Naive thymus-derived CD4-positive, alpha-beta T cell (primary cell): Measurements from ENCODE around the gene TSPAN3. TPM values are rescaled to one million over a fixed set of nuclear protein-coding genes. Genes with fewer than 3 reads are reported as not detected.

Experiments
- ATAC-seq: fragments of 150-1000 bp; cut with Tn5 transposase; 2 replicates; pipeline ENCODE4 v1.10.0; 2021; ENCODE audit warnings: mild to moderate bottlenecking, moderate library complexity
- CTCF ChIA-PET: fragments of 350-600 bp; sonication (Branson Sonifier 250); formaldehyde crosslinking; loops from one replicate; lab custom pipeline; 2021; ENCODE audit warnings: antibody characterized with exemption; lab: Charles Lee
- POLR2A ChIA-PET: fragments of 350-600 bp; sonication (Branson Sonifier 250); formaldehyde crosslinking; loops from one replicate; lab custom pipeline; 2021; ENCODE audit warnings: antibody characterized with exemption, inconsistent platforms; lab: Charles Lee
- DNase-seq, 9 donors: peaks; one replicate each; pipeline versions ENCODE4 v3.0.0 to v3.0.0-alpha.2; 2020 to 2022; ENCODE audit warnings: mixed read lengths in 1 of 9
- H3K27ac ChIP-seq: one replicate; pipeline ENCODE4 v1.7.0; 2013; ENCODE audit warnings: mild to moderate bottlenecking, low read depth, low read length, moderate library complexity
- H3K27me3 ChIP-seq, 2 donors: one replicate each; pipeline ENCODE4 v1.7.0; 2013; ENCODE audit warnings: low read length in 2 of 2, mild to moderate bottlenecking in 2 of 2, moderate library complexity in 2 of 2; ENCODE audit not compliant: control insufficient read depth in 2 of 2, insufficient read depth in 2 of 2
- H3K36me3 ChIP-seq, 3 experiments: 1 replicate in 2 of 3; 2 replicates in 1 of 3; pipeline ENCODE4 v1.7.0; 2013; ENCODE audit warnings: low read length in 3 of 3, mild to moderate bottlenecking in 3 of 3, moderate library complexity in 1 of 3; ENCODE audit not compliant: insufficient read depth in 3 of 3, control insufficient read depth in 2 of 3
- H3K4me1 ChIP-seq, 2 donors: one replicate each; pipeline ENCODE4 v1.7.0; 2013; ENCODE audit warnings: low read length in 2 of 2, mild to moderate bottlenecking in 2 of 2, moderate library complexity in 1 of 2; ENCODE audit not compliant: control insufficient read depth in 2 of 2, insufficient read depth in 2 of 2
- H3K4me3 ChIP-seq: 2 replicates; pipeline ENCODE4 v1.7.0; 2013; ENCODE audit warnings: mild to moderate bottlenecking, low read length
- H3K9me3 ChIP-seq, 3 experiments: 1 replicate in 2 of 3; 2 replicates in 1 of 3; pipeline ENCODE4 v1.7.0; 2013; ENCODE audit warnings: low read length in 3 of 3; ENCODE audit not compliant: control insufficient read depth in 2 of 3
- H3K27ac Mint-ChIP-seq, 9 donors: one replicate each; pipeline ENCODE4 v1.8.0; 2020 to 2022; ENCODE audit warnings: mixed read lengths in 9 of 9, mild to moderate bottlenecking in 8 of 9, moderate library complexity in 5 of 9, inconsistent platforms in 2 of 9
- H3K27me3 Mint-ChIP-seq, 5 donors: one replicate each; pipeline ENCODE4 v1.8.0; 2021 to 2022; ENCODE audit warnings: mixed read lengths in 5 of 5, mild to moderate bottlenecking in 1 of 5
- H3K36me3 Mint-ChIP-seq, 5 donors: one replicate each; pipeline ENCODE4 v1.8.0; 2020 to 2022; ENCODE audit warnings: mixed read lengths in 5 of 5, mild to moderate bottlenecking in 3 of 5, inconsistent platforms in 1 of 5
- H3K4me1 Mint-ChIP-seq, 7 donors: one replicate each; pipeline ENCODE4 v1.8.0; 2020 to 2022; ENCODE audit warnings: mixed read lengths in 7 of 7, mild to moderate bottlenecking in 3 of 7, inconsistent platforms in 1 of 7
- H3K4me3 Mint-ChIP-seq, 10 donors: one replicate each; pipeline ENCODE4 v1.8.0; 2020 to 2022; ENCODE audit warnings: mild to moderate bottlenecking in 10 of 10, mixed read lengths in 10 of 10, moderate library complexity in 6 of 10, inconsistent platforms in 2 of 10
- H3K9me3 Mint-ChIP-seq, 11 donors: one replicate each; pipeline ENCODE4 v1.8.0; 2020 to 2022; ENCODE audit warnings: mixed read lengths in 11 of 11, mild to moderate bottlenecking in 4 of 11, inconsistent platforms in 1 of 11, moderate library complexity in 1 of 11
- intact Hi-C, 2 donors: fragments of 100-400 bp; cut with micrococcal nuclease; formaldehyde crosslinking; loops; one replicate each; pipeline ENCODE4 v1.15.1; 2023
- polyA plus RNA-seq, 2 donors: library from polyadenylated mRNA; unstranded; fragments of 300-500 nt; fragmentation: Illumina TruSeq; gene quantifications; one replicate each; pipeline ENCODE4 v1.2.3, GENCODE V29; 2021
- total RNA-seq, 6 experiments: library from RNA in 5 of 6; stranded (reverse) in 5 of 6; gene quantifications; 1 replicate in 5 of 6; 2 replicates in 1 of 6; pipeline ENCODE4 v1.2.3 and lab custom pipeline; 2021 to 2026

TSPAN3 gene
- total and polyA plus RNA-seq, 7 experiments from 2014 or later, result 17.5 to 101 (median 24.1) TPM

DNA sequence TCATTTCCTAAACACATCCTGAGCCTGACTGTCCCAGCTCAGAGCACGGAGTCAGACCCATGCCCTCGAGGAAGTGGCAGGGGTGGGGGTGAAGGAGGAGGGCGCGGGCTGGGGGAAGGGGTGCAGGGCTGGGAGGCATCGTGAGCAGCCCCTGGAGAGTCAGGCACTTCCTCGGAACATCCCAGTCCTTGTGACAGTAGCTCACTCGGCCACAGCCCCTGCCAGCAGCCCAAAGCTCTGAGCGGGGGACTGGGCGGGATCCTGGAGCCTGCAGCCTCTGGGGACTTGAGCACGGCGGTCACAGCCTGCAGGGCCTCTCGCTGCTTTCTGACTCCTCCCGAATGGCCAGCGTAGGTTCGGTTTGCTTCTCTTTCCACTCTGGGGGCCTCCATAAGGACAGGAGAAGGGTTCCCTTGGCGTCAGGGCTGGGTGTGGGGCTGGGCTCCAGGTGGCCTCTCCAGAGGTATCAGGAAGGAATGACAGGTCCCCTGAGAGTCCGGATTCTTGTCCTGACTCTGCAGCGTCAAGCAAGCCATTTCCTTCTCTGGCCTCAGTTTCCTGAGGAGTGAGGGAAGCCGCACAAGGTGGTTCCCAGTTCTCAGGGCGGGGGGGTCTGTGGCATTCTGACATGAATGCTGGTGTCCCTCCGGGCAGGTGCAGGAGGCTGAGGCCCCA lies 55.1 kb downstream of the TSPAN3 start:
- Histone ChIP-seq H3K4me3 (no peak overlapping the region), H3K27me3 (no peaks in the 10 kb centered on the region), H3K4me1 (peaks cover 61 to 99% of the 10 kb centered on the region in 2 donors), H3K27ac (peak overlapping the region; percentile 58), H3K36me3 (peaks cover 0 to 35% (median 0%) of the 10 kb centered on the region in 3 experiments), H3K9me3 (no peaks in the 10 kb centered on the region)
- Mint-ChIP-seq H3K4me1 (peaks cover 57 to 95% (median 73%) of the 10 kb centered on the region in 7 donors), H3K27me3 (no peaks in the 10 kb centered on the region), H3K27ac (peak overlapping the region; percentile 86 to 97 (median 92)), H3K36me3 (peaks cover 0 to 39% (median 0%) of the 10 kb centered on the region in 5 donors), H3K4me3 (peak overlapping the region in 9 of 10 donors; percentile 1 to 84 (median 55)), H3K9me3 (no peaks in the 10 kb centered on the region)
- ATAC-seq (no peak), DNase-seq (no peak)
- intact Hi-C loops, result no loop called here
- ChIA-PET CTCF (interaction anchor here (0.5 kb wide), 1 partner anchor 75 kb away, joined by 3 read pairs; no protein-coding TSS in a partner anchor), POLR2A (interaction anchor here (1.1 to 2.7 kb wide), 2 partner anchors 13 to 20 kb away, joined by 3 to 18 read pairs; partner anchors contain the start of gene PSTPIP1)

DNA sequence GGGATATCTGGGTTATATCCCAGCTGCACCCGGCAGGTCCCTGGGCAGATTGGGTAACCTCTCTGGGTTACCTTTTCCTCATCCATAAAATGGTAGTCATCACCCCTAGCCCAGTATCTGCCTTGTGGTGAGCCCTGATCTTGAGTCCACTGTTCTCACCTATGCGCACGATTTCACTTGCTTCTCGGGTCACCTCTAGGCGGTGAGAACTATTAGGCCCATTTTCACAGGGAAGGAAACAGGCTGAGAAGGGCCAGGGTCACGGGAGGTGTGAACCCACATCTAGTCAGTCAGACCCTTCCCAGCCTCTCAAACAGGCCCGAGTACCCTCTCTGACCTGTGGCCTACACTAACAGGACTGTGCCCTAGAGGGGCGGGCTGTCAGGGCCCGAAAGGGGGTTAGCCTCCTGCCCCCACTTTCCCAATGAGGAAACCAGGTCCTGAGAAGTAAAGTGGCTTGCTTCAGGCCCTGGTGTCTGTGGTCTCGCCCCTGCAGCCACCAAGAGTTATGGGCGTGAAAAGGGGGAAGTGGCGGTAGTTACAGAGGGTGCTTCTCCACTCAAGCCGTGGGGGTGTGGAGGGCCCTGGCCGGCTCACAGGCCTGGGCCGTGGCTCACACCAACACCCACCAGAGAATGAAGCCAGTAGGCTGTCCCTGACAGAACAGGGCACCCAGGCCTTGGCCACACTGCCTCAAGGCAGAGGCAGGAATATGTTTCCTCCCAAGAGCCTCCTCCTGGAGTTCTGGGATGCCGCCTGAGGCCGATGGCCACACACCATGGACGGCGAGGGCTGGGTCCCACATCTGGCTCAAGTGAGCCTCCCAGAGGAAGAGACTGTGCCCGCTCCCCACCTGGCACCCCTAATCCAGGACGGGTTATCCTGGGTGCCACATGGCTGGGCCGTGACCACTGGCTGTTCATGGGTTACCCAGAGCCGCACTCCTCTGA lies 56.5 kb downstream of the TSPAN3 start:
- Histone ChIP-seq H3K27me3 (no peaks in the 10 kb centered on the region), H3K27ac (peak overlapping the region; percentile 58), H3K36me3 (peaks cover 0 to 24% (median 0%) of the 10 kb centered on the region in 3 experiments), H3K4me1 (peaks cover 62 to 99% of the 10 kb centered on the region in 2 donors), H3K9me3 (no peaks in the 10 kb centered on the region), H3K4me3 (peak overlapping the region; percentile 43)
- no peak for DNase-seq
- ChIA-PET POLR2A (interaction anchor here (1.1 to 2.7 kb wide), 7 partner anchors 9 to 21 kb away, joined by 3 to 45 read pairs (median 7); partner anchors contain the start of gene PSTPIP1), CTCF (interaction anchor here (1.0 to 2.1 kb wide), 5 partner anchors 8 to 41 kb away, joined by 3 to 13 read pairs (median 10); partner anchors contain the start of gene PSTPIP1)
- Mint-ChIP-seq H3K36me3 (peaks cover 0 to 35% (median 6%) of the 10 kb centered on the region in 5 donors), H3K27me3 (no peaks in the 10 kb centered on the region), H3K27ac (peak overlapping the region; percentile 87 to 97 (median 95)), H3K4me3 (peak overlapping the region; percentile 27 to 91 (median 74)), H3K4me1 (peaks cover 60 to 93% (median 72%) of the 10 kb centered on the region in 7 donors), H3K9me3 (no peaks in the 10 kb centered on the region)
- peak; percentile 71 for ATAC-seq
- intact Hi-C loops, result loop anchor here in 1 of 2 donors (5.0 kb wide), 2 partner anchors 107 to 408 kb away; partner anchors contain the start of genes HMG20A, PEAK1 and SCAPER

DNA sequence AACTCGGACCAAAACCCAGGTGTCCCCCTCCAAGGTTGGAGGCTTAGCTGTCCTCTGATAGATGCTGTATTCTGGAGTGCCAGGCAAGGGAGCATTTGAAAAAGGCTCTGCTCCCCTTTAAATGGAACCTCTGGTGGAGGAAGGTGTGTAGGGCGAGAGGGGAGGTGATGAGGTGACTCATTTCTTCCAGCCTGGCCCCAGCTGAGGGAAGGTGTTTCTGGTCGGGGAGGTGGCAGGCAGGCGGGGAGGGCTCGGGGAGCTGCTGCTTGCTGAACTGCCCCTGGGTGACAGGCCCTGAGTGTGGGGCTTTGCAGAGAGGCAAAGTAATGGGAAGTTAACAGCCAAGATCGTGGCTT lies 57.2 kb downstream of the TSPAN3 start:
- Histone ChIP-seq H3K4me1 (peaks cover 62 to 99% of the 10 kb centered on the region in 2 donors), H3K36me3 (peaks cover 0 to 18% (median 0%) of the 10 kb centered on the region in 3 experiments), H3K9me3 (no peaks in the 10 kb centered on the region), H3K27ac (peak overlapping the region; percentile 58), H3K4me3 (peak overlapping the region; percentile 43), H3K27me3 (no peaks in the 10 kb centered on the region)
- Mint-ChIP-seq H3K4me1 (peaks cover 58 to 93% (median 75%) of the 10 kb centered on the region in 7 donors), H3K9me3 (no peaks in the 10 kb centered on the region), H3K4me3 (peak overlapping the region; percentile 64 to 91 (median 77)), H3K27me3 (no peaks in the 10 kb centered on the region), H3K27ac (peak overlapping the region; percentile 76 to 97 (median 95)), H3K36me3 (peaks cover 0 to 33% (median 6%) of the 10 kb centered on the region in 5 donors)
- DNase-seq (peak in 5 of 9 donors; percentile 45 to 82 (median 49)), ATAC-seq (peak; percentile 73)
- CTCF ChIA-PET, result interaction anchor here (1.0 to 2.1 kb wide), 6 partner anchors 9 to 42 kb away, joined by 3 to 13 read pairs (median 7); partner anchors contain the start of gene PSTPIP1
- intact Hi-C loops, result loop anchor here (1.0 to 5.0 kb wide), 7 partner anchors 9 to 409 kb away; partner anchors contain the start of genes PSTPIP1 (in 2 of the 2), HMG20A (in 1 of the 2), PEAK1 (in 1 of the 2) and RCN2 (in 1 of the 2)
- POLR2A ChIA-PET, result interaction anchor here (0.6 to 2.2 kb wide), 8 partner anchors 8 to 26 kb away, joined by 3 to 45 read pairs (median 5); partner anchors contain the start of gene PSTPIP1

DNA sequence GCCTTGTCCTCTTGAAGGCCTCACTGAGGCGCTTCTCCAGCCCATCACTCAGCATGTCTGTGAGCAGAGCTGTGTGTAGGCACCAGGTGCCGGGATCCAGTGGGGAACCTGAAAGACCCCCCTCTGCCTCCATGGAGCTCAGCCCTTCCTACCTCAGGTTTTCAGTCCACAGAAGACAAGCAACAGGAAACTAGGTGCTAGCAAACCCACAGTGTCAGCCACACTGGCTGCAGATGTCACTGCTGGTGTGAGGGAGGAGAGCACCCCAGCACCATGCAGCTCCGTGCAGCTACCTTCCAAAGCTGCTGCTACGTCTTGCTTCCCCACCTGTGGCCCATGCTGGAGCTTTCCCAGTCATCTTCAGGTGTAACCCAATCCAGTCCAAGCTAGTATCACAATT lies 58.0 kb downstream of the TSPAN3 start:
- peaks cover 59 to 95% of the 10 kb centered on the region in 2 donors for H3K4me1 ChIP-seq
- ATAC-seq (peak; percentile 68), DNase-seq (peak in 6 of 9 donors; percentile 27 to 56 (median 49))
- intact Hi-C loops, result loop anchor here (1.0 to 5.0 kb wide), 7 partner anchors 9 to 409 kb away; partner anchors contain the start of genes PSTPIP1 (in 2 of the 2), HMG20A (in 1 of the 2), PEAK1 (in 1 of the 2) and RCN2 (in 1 of the 2)
- ChIA-PET CTCF (interaction anchor here (0.6 to 2.1 kb wide), 8 partner anchors 10 to 41 kb away, joined by 3 to 13 read pairs (median 5); partner anchors contain the start of gene PSTPIP1), POLR2A (interaction anchor here (1.0 to 2.2 kb wide), 7 partner anchors 8 to 19 kb away, joined by 3 to 45 read pairs (median 5); partner anchors contain the start of gene PSTPIP1)
- H3K27ac Mint-ChIP-seq, result peak overlapping the region; percentile 76 to 97 (median 95)
- H3K9me3 Mint-ChIP-seq, result no peaks in the 10 kb centered on the region
- no peaks in the 10 kb centered on the region for H3K9me3 ChIP-seq
- no peaks in the 10 kb centered on the region for H3K27me3 ChIP-seq
- H3K36me3 ChIP-seq, result peaks cover 0 to 12% (median 0%) of the 10 kb centered on the region in 3 experiments
- H3K27ac ChIP-seq, result peak overlapping the region; percentile 58
- peak overlapping the region; percentile 43 for H3K4me3 ChIP-seq
- peaks cover 0 to 33% (median 6%) of the 10 kb centered on the region in 5 donors for H3K36me3 Mint-ChIP-seq
- peaks cover 50 to 87% (median 77%) of the 10 kb centered on the region in 7 donors for H3K4me1 Mint-ChIP-seq
- peak overlapping the region; percentile 64 to 91 (median 80) for H3K4me3 Mint-ChIP-seq
- H3K27me3 Mint-ChIP-seq, result no peaks in the 10 kb centered on the region

DNA sequence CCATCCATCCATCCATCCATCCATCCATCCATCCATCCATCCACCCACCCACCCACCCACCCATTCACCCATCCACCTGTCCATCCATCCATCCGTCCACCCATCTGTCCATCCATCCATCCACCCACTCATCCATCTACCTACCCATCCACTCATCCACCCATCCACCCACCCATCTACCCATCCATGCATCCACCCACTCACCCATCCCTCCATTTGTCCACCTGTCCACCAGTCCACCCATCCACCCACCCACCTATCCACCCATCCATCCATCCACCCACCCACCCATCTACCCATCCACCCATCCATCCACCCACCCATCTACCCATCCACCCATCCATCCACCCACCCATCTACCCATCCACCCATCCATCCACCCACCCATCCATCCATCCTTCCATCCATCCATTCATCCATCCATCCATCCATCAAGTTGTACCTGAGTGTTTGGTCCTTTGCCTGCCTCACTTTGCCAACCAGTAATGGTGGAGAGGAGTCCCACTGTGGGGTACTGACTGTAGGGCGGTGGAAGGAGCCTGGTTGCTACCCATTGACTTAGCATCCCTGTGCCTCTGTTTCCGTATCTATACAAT lies 58.7 kb downstream of the TSPAN3 start:
- peaks cover 48 to 82% (median 79%) of the 10 kb centered on the region in 7 donors for H3K4me1 Mint-ChIP-seq
- POLR2A ChIA-PET, result interaction anchor here (1.8 to 2.2 kb wide), 3 partner anchors 9 to 19 kb away, joined by 5 to 45 read pairs (median 9); partner anchors contain the start of gene PSTPIP1
- peak overlapping the region; percentile 43 for H3K4me3 ChIP-seq

More for the DNA sequence above, 58.7 kb downstream of the TSPAN3 start:
- DNase-seq (no peak), ATAC-seq (no peak)
- peak overlapping the region; percentile 58 for H3K27ac ChIP-seq
- peaks cover 0 to 33% (median 6%) of the 10 kb centered on the region in 5 donors for H3K36me3 Mint-ChIP-seq
- no peaks in the 10 kb centered on the region for H3K9me3 Mint-ChIP-seq
- no peaks in the 10 kb centered on the region for H3K27me3 Mint-ChIP-seq
- H3K27ac Mint-ChIP-seq, result peak overlapping the region; percentile 76 to 97 (median 95)
- peaks cover 0 to 6% (median 0%) of the 10 kb centered on the region in 3 experiments for H3K36me3 ChIP-seq
- CTCF ChIA-PET, result interaction anchor here (0.6 to 2.1 kb wide), 5 partner anchors 11 to 40 kb away, joined by 3 to 13 read pairs (median 10); partner anchors contain the start of gene PSTPIP1
- peak overlapping the region in 8 of 10 donors; percentile 64 to 91 (median 77) for H3K4me3 Mint-ChIP-seq
- no peaks in the 10 kb centered on the region for H3K9me3 ChIP-seq
- H3K4me1 ChIP-seq, result peaks cover 52 to 91% of the 10 kb centered on the region in 2 donors
- intact Hi-C loops, result loop anchor here in 1 of 2 donors (5.0 kb wide), 2 partner anchors 105 to 410 kb away; partner anchors contain the start of genes HMG20A, PEAK1 and SCAPER
- H3K27me3 ChIP-seq, result no peaks in the 10 kb centered on the region
